Measurements from ENCODE around the gene OAS3. TPM values are rescaled to one million over a fixed set of nuclear protein-coding genes. Genes with fewer than 3 reads are reported as not detected.

The OAS3 gene
- total and polyA plus RNA-seq, 2 donors (not counting 1 experiment from before 2014, with no cell fraction given), result 16.5 to 24.9 TPM

DNA sequence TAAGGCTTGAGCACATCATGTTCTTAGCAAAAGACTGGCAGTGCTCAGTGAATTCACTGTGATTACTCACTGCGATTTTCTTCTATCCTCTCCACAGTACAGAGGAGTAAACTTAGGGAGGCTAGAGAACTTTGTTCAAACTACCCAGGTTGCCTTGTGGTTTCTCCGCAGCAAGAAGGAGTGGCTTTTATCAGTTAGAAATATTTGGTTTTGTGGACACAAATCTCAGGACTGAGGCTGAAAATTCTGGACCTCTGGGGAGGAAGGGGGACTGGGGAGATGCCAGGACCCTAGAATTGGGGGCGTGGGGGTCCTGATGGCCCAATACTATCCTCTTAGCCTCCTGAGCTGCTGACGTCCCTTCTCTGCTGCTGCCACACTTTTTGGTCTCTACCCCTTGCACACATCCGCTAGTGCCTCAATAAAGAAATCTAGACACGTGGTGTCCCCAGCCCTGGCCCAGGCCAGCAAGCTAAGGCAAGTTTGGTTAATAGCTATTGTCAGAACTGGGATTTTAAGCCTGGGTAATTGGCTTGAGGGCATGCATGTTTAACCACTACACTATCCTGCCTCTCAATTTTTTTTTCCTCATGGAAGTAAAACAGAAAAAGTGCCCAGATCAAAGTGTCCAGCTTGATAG lies 40.9 kb downstream of the OAS3 start:
- peak; percentile 45 for DNase-seq
- Histone ChIP-seq H3K36me3 (replicated peaks in 1 of 2; ENCODE audit: control extremely low read depth in 1 of 2, control insufficient read depth in 1 of 2, extremely low read depth in 1 of 2, insufficient read depth in 2 of 2, low read length in 1 of 2) (peaks cover 0 to 3% of the 10 kb centered on the region in 2 experiments), H2AFZ (ENCODE audit: insufficient read depth, low read depth, low read length, poor library complexity, severe bottlenecking) (peak overlapping the region; percentile 87), H3K27me3 (replicated peaks in 1 of 4; ENCODE audit: control extremely low read depth in 1 of 4, control insufficient read depth in 3 of 4, insufficient read depth in 4 of 4, low read length in 3 of 4) (no peaks in the 10 kb centered on the region), H3K4me3 (ENCODE audit: control extremely low read depth in 1 of 5, extremely low read depth in 1 of 5, insufficient read depth in 1 of 5, low read depth in 2 of 5, low read length in 4 of 5) (peak overlapping the region; percentile 70 to 94 (median 78)), H3K9ac (ENCODE audit: low read length) (peak overlapping the region; percentile 73), H3K79me2 (ENCODE audit: control insufficient read depth, insufficient read depth, low read length) (peaks cover 75% of the 10 kb centered on the region), H3K4me1 (ENCODE audit: control insufficient read depth in 2 of 2, insufficient read depth in 2 of 2, low read length in 2 of 2) (peaks cover 33 to 39% of the 10 kb centered on the region in 2 donors), H3K27ac (ENCODE audit: low read length in 2 of 2) (peak overlapping the region; percentile 90 to 94), H3K4me2 (replicated peaks; ENCODE audit: low read depth, low read length, poor library complexity, severe bottlenecking) (peak overlapping the region; percentile 79), H4K20me1 (ENCODE audit: control insufficient read depth, insufficient read depth, low read length, poor library complexity, severe bottlenecking) (no peaks in the 10 kb centered on the region), H3K9me3 (ENCODE audit: control extremely low read depth in 1 of 3, control insufficient read depth in 2 of 3, insufficient read depth in 1 of 3, low read length in 2 of 3) (peaks cover 0 to 4% (median 0%) of the 10 kb centered on the region in 3 donors)
- peak; percentile 14 for ATAC-seq (ENCODE audit: low read depth)
- peaks cover 54% of the 10 kb centered on the region for H3K4me1 Mint-ChIP-seq
- peak overlapping the region; percentile 98 for H3K27ac Mint-ChIP-seq
- CTCF ChIA-PET, result interaction anchor here (0.5 to 3.4 kb wide), 12 partner anchors 9 to 482 kb away, joined by 3 to 50 read pairs (median 6); partner anchors contain the start of gene OAS1
- WGBS (ENCODE audit: insufficient coverage), result 0% methylated on average over 3 of the region's 6 CpGs
- H3K4me3 Mint-ChIP-seq, result peak overlapping the region; percentile 98
- intact Hi-C loops (cut with micrococcal nuclease), result loop anchor here (2.0 to 5.0 kb wide), 2 partner anchors 14 to 98 kb away; no protein-coding TSS in a partner anchor
- peaks cover 4% of the 10 kb centered on the region for H3K9me3 Mint-ChIP-seq (ENCODE audit: insufficient read depth)
- POLR2A ChIA-PET, result interaction anchor here (0.6 to 1.4 kb wide), 4 partner anchors 9 to 226 kb away, joined by 3 to 8 read pairs (median 6); no protein-coding TSS in a partner anchor
- no peaks in the 10 kb centered on the region for H3K27me3 Mint-ChIP-seq
- TF ChIP-seq CTCF (IDR thresholded peaks at IDR 0.05), result no peak
- no peak for TF ChIP-seq EZH2 (IDR thresholded peaks at IDR 0.05; ENCODE audit: borderline replicate concordance, insufficient read depth, low read depth, low read length, poor library complexity, severe bottlenecking)
